Mesodermal cell (in vitro differentiated cells): ENCODE measurements around the gene PICALM.
A peak's percentile ranks its signal among the peaks of the same experiment; 100 is the strongest.
"Not testable (repeated sequence)": the region's sequence is repeated elsewhere in the genome, so short reads cannot be mapped to it uniquely, and the experiment has no call there.

ENCODE experiments used
- H3K27ac ChIP-seq: 2 replicates; pipeline ENCODE4 v1.7.0; 2013; ENCODE audit warnings: mild to moderate bottlenecking, low read depth, low read length, moderate library complexity; ENCODE audit not compliant: severe bottlenecking
- H3K36me3 ChIP-seq: 2 replicates; pipeline ENCODE4 v1.7.1; 2013; ENCODE audit warnings: mild to moderate bottlenecking, low read length, moderate library complexity; ENCODE audit not compliant: control insufficient read depth, insufficient read depth
- H3K4me1 ChIP-seq: one replicate; pipeline ENCODE4 v1.7.1; 2013; ENCODE audit warnings: mild to moderate bottlenecking, low read length; ENCODE audit not compliant: insufficient read depth, control insufficient read depth, poor library complexity, severe bottlenecking
- H3K4me3 ChIP-seq: 2 replicates; pipeline ENCODE4 v1.7.0; 2013; ENCODE audit warnings: low read length, control low read depth, mild to moderate bottlenecking; ENCODE audit not compliant: insufficient read depth, poor library complexity, severe bottlenecking; ENCODE audit errors: extremely low read depth
- H3K9me3 ChIP-seq: 2 replicates; pipeline ENCODE4 v1.7.1; 2013; ENCODE audit warnings: mild to moderate bottlenecking, low read length, moderate library complexity; ENCODE audit not compliant: control insufficient read depth
- WGBS, 2 experiments: methylation state at CpG; one replicate each; pipeline ENCODE4 v1.1.5; 2013; ENCODE audit warnings: missing lambda C conversion rate in 2 of 2; ENCODE audit not compliant: insufficient coverage in 2 of 2; 5-methylcytosine and 5-hydroxymethylcytosine counted together

PICALM gene

GRCh38 chr11:85955531-85955930 lies 113.4 kb downstream of the PICALM start:
- Histone ChIP-seq H3K36me3 (peaks cover 58% of the 10 kb centered on the region), H3K4me3 (no peak overlapping the region), H3K4me1 (peaks cover 24% of the 10 kb centered on the region), H3K9me3 (no peaks in the 10 kb centered on the region), H3K27ac (peak overlapping the region; percentile 82)
- WGBS, 2 experiments, result 57 to 82% methylated on average over 1 of the region's 1 CpG

GRCh38 chr11:85953491-85954143 lies 115.3 kb downstream of the PICALM start:
- peaks cover 43% of the 10 kb centered on the region for H3K36me3 ChIP-seq
- WGBS, 2 experiments, result 100% methylated on average over 1 of the region's 2 CpGs; no CpG with 5 or more reads in 1 of the 2 experiments
- no peak overlapping the region for H3K27ac ChIP-seq
- no peak overlapping the region for H3K4me3 ChIP-seq
- peaks cover 24% of the 10 kb centered on the region for H3K4me1 ChIP-seq
- no peaks in the 10 kb centered on the region for H3K9me3 ChIP-seq

- WGBS, 2 experiments, result 100% methylated on average over 1 of the region's 7 CpGs; no CpG with 5 or more reads in 1 of the 2 experiments
- H3K27ac ChIP-seq, H3K4me3 ChIP-seq, H3K9me3 ChIP-seq: not testable (repeated sequence)
- Histone ChIP-seq H3K4me1 (peaks cover 22% of the 10 kb centered on the region), H3K36me3 (peaks cover 32% of the 10 kb centered on the region)
Measured at GRCh38 chr11:85952108-85952485, 116.8 kb downstream of the PICALM start.

GRCh38 chr11:85951428-85952107 lies 117.3 kb downstream of the PICALM start:
- H3K27ac ChIP-seq, result no peak overlapping the region
- H3K4me3 ChIP-seq, result no peak overlapping the region
- 92 to 100% methylated on average over 2 of the region's 3 CpGs for WGBS, 2 experiments
- H3K4me1 ChIP-seq, result peaks cover 16% of the 10 kb centered on the region
- peaks cover 26% of the 10 kb centered on the region for H3K36me3 ChIP-seq
- H3K9me3 ChIP-seq, result no peaks in the 10 kb centered on the region

GRCh38 chr11:85951049-85951405 lies 117.9 kb downstream of the PICALM start:
- no peak overlapping the region for H3K27ac ChIP-seq
- H3K4me3 ChIP-seq, result no peak overlapping the region
- 83 to 93% methylated on average over 1 to 2 of the region's 4 CpGs for WGBS, 2 experiments

GRCh38 chr11:85950317-85951048 lies 118.4 kb downstream of the PICALM start:
- Histone ChIP-seq H3K4me3 (no peak overlapping the region), H3K4me1 (peaks cover 7% of the 10 kb centered on the region), H3K9me3 (no peaks in the 10 kb centered on the region), H3K27ac (no peak overlapping the region), H3K36me3 (peaks cover 26% of the 10 kb centered on the region)
- 94 to 96% methylated on average over 4 to 6 of the region's 8 CpGs for WGBS, 2 experiments

More at GRCh38 chr11:85951049-85951405, 117.9 kb downstream of the PICALM start:
- Histone ChIP-seq H3K9me3 (no peaks in the 10 kb centered on the region), H3K4me1 (peaks cover 11% of the 10 kb centered on the region), H3K36me3 (peaks cover 26% of the 10 kb centered on the region)

- H3K9me3 ChIP-seq, result peaks cover 1% of the 10 kb centered on the region
- no peak overlapping the region for H3K4me3 ChIP-seq
- peaks cover under 1% of the 10 kb centered on the region for H3K4me1 ChIP-seq
- H3K27ac ChIP-seq, result no peak overlapping the region
- H3K36me3 ChIP-seq, result peaks cover 19% of the 10 kb centered on the region
- WGBS, 2 experiments, result 100% methylated on average over 1 of the region's 1 CpG; no CpG with 5 or more reads in 1 of the 2 experiments
Measured at GRCh38 chr11:85949798-85950197, 119.1 kb downstream of the PICALM start.

GRCh38 chr11:85948884-85949283 lies 120.0 kb downstream of the PICALM start:
- Histone ChIP-seq H3K9me3 (peaks cover 4% of the 10 kb centered on the region), H3K4me3 (no peak overlapping the region), H3K27ac (no peak overlapping the region), H3K36me3 (peaks cover 10% of the 10 kb centered on the region), H3K4me1 (no peaks in the 10 kb centered on the region)
- WGBS, 2 experiments, result no CpG with 5 or more reads among the region's 2 CpGs

GRCh38 chr11:85947431-85948272 lies 121.2 kb downstream of the PICALM start:
- 71 to 74% methylated on average over 3 of the region's 5 CpGs for WGBS, 2 experiments
- Histone ChIP-seq H3K9me3 (peaks cover 4% of the 10 kb centered on the region), H3K27ac (no peak overlapping the region), H3K36me3 (no peaks in the 10 kb centered on the region), H3K4me1 (no peaks in the 10 kb centered on the region), H3K4me3 (no peak overlapping the region)

- Histone ChIP-seq H3K9me3 (peaks cover 4% of the 10 kb centered on the region), H3K36me3 (no peaks in the 10 kb centered on the region), H3K4me1 (no peaks in the 10 kb centered on the region), H3K27ac (no peak overlapping the region), H3K4me3 (no peak overlapping the region)
Measured at GRCh38 chr11:85946221-85946620, 122.7 kb downstream of the PICALM start.
